HCT116 (cell line): Measurements from ENCODE around the gene CPNE7. TPM values are rescaled to one million over a fixed set of nuclear protein-coding genes. Genes with fewer than 3 reads are reported as not detected.

ENCODE experiments used
- ATAC-seq: fragments of 200-7000 bp; cut with Tn5 transposase; 2 replicates; pipeline ENCODE4 v1.9.1; 2020; ENCODE audit warnings: mild to moderate bottlenecking, moderate library complexity
- BruUV-seq: library from RNA; stranded (reverse); fragments of 400-500 nt; replicated peaks from 2 replicates; lab custom pipeline; 2021; lab: Mats Ljungman, UMichigan
- CTCF ChIA-PET: fragments of 300-600 bp; sonication (Branson Sonifier 250); formaldehyde crosslinking; loops from one replicate; lab custom pipeline; 2021; ENCODE audit warnings: antibody characterized with exemption; lab: Charles Lee
- POLR2A ChIA-PET: fragments of 300-600, 350-600 bp; sonication (Branson Sonifier 250); formaldehyde crosslinking; loops from one replicate; lab custom pipeline; 2021; ENCODE audit warnings: antibody characterized with exemption; lab: Charles Lee
- RAD21 ChIA-PET, 2 experiments: fragments of 300-600 bp; sonication (Branson Sonifier 250); formaldehyde crosslinking; loops; one replicate each; lab custom pipeline; 2023; ENCODE audit warnings: low total read pairs in 2 of 2; ENCODE audit not compliant: uncharacterized antibody in 2 of 2, unreplicated experiment in 2 of 2, low non-redundant PET in 1 of 2; lab: Charles Lee
- DNase-seq: peaks from one replicate; pipeline ENCODE4 v3.0.0-alpha.2; 2010; ENCODE audit warnings: low read depth, low spot score
- H2AFZ ChIP-seq: fragments of 200-600 bp; shearing (Covaris generic), sonication (generic); 2 replicates; pipeline ENCODE4 v1.6.1; 2017; ENCODE audit warnings: low read depth, mixed run types, mixed read lengths, antibody characterized with exemption, low read length; ENCODE audit not compliant: poor library complexity, severe bottlenecking
- H3K27ac ChIP-seq: 2 replicates; pipeline ENCODE4 v1.5.1; 2012; ENCODE audit warnings: low read depth, low read length
- H3K27me3 ChIP-seq: fragments of 200-600 bp; sonication (generic); 2 replicates; pipeline ENCODE4 v1.6.1; 2016; ENCODE audit warnings: mixed run types, low read length, mixed read lengths; ENCODE audit not compliant: insufficient read depth
- H3K36me3 ChIP-seq, 2 experiments: fragments of 200-500 bp in 1 of 2; fragments of 200-600 bp in 1 of 2; sonication (Bioruptor generic) in 1 of 2; sonication (generic) in 1 of 2; 2 replicates each; pipeline versions ENCODE4 v1.5.1 to v1.6.1; 2014 to 2016; ENCODE audit warnings: low read length in 2 of 2, inconsistent platforms in 1 of 2, mixed read lengths in 1 of 2, mixed run types in 1 of 2; ENCODE audit not compliant: insufficient read depth in 2 of 2, control insufficient read depth in 1 of 2
- H3K4me1 ChIP-seq, 2 experiments: fragments of 200-600 bp in 1 of 2; sonication (generic) in 1 of 2; 2 replicates each; pipeline versions ENCODE4 v1.5.1 to v1.6.1; 2012 to 2017; ENCODE audit warnings: low read length in 2 of 2, inconsistent platforms in 1 of 2, mild to moderate bottlenecking in 1 of 2, mixed read lengths in 1 of 2, mixed run types in 1 of 2, moderate library complexity in 1 of 2; ENCODE audit not compliant: insufficient read depth in 2 of 2, control insufficient read depth in 1 of 2
- H3K4me2 ChIP-seq: fragments of 200-600 bp; sonication (generic); 2 replicates; pipeline ENCODE4 v1.6.1; 2017; ENCODE audit warnings: mixed run types, low read length, mixed read lengths
- H3K4me3 ChIP-seq, 2 experiments: fragments of 200-600 bp in 1 of 2; sonication (generic) in 1 of 2; replicated peaks in 1 of 2; 2 replicates each; pipeline ENCODE4 v1.5.1; 2011 to 2016; ENCODE audit warnings: low read length in 2 of 2, control low read depth in 1 of 2, low read depth in 1 of 2, mild to moderate bottlenecking in 1 of 2, mixed read lengths in 1 of 2, mixed run types in 1 of 2
- H3K79me2 ChIP-seq: fragments of 200-600 bp; sonication (generic); 2 replicates; pipeline ENCODE4 v1.6.1; 2017; ENCODE audit warnings: mild to moderate bottlenecking, mixed run types, low read length, moderate library complexity, mixed read lengths; ENCODE audit not compliant: insufficient read depth
- H3K9ac ChIP-seq: fragments of 200-600 bp; sonication (generic); 2 replicates; pipeline ENCODE4 v1.6.1; 2016; ENCODE audit warnings: low read length, mixed read lengths
- H3K9me2 ChIP-seq: fragments of 200-600 bp; sonication (generic), shearing (Covaris generic); 2 replicates; pipeline ENCODE4 v1.6.1; 2017; ENCODE audit warnings: mixed run types, mild to moderate bottlenecking, moderate library complexity; ENCODE audit not compliant: insufficient read depth
- H3K9me3 ChIP-seq, 2 experiments: fragments of 200-500 bp in 1 of 2; fragments of 200-600 bp in 1 of 2; sonication (Bioruptor generic) in 1 of 2; sonication (generic) in 1 of 2; 2 replicates each; pipeline ENCODE4 v1.6.1; 2014 to 2017; ENCODE audit warnings: low read length in 2 of 2, mixed read lengths in 2 of 2, inconsistent platforms in 1 of 2, low read depth in 1 of 2, mild to moderate bottlenecking in 1 of 2, mixed run types in 1 of 2, moderate library complexity in 1 of 2; ENCODE audit not compliant: control insufficient read depth in 1 of 2, insufficient read depth in 1 of 2
- H4K20me1 ChIP-seq: fragments of 200-600 bp; sonication (generic), shearing (Covaris generic); 2 replicates; pipeline ENCODE4 v1.6.1; 2017; ENCODE audit warnings: mixed run types, mild to moderate bottlenecking, moderate library complexity; ENCODE audit not compliant: insufficient read depth
- ATF3 ChIP-seq: IDR thresholded peaks from 2 replicates; pipeline ENCODE4 v1.6.1; 2012
- EGR1 ChIP-seq: IDR thresholded peaks from 2 replicates; pipeline ENCODE4 v1.6.1; 2012; ENCODE audit warnings: low read depth
- POLR2A ChIP-seq: IDR thresholded peaks from 2 replicates; pipeline ENCODE4 v1.7.0; 2011; ENCODE audit warnings: borderline replicate concordance; ENCODE audit not compliant: insufficient read depth, insufficient read length; ENCODE audit errors: extremely low read depth
- TCF7L2 ChIP-seq: IDR thresholded peaks from 2 replicates; pipeline ENCODE4 v1.7.0; 2011; ENCODE audit warnings: borderline replicate concordance, inconsistent platforms; ENCODE audit not compliant: insufficient read depth, insufficient read length; ENCODE audit errors: extremely low read depth
- YY1 ChIP-seq: IDR thresholded peaks from 2 replicates; pipeline ENCODE4 v1.6.1; 2011; ENCODE audit warnings: low read length, low read depth, moderate library complexity, mild to moderate bottlenecking; ENCODE audit not compliant: insufficient replicate concordance; ENCODE audit errors: extremely low read depth
- intact Hi-C: fragments of 100-400 bp; cut with micrococcal nuclease; formaldehyde crosslinking; loops from 2 replicates; pipeline ENCODE4 v1.10.0; 2022
- total RNA-seq: library from RNA; stranded (reverse); gene quantifications from one replicate; pipeline ENCODE4 v1.2.1, GENCODE V29; 2021; ENCODE audit not compliant: unreplicated experiment

The CPNE7 gene
- total RNA-seq, 1 experiment from 2014 or later: 201 TPM

DNA sequence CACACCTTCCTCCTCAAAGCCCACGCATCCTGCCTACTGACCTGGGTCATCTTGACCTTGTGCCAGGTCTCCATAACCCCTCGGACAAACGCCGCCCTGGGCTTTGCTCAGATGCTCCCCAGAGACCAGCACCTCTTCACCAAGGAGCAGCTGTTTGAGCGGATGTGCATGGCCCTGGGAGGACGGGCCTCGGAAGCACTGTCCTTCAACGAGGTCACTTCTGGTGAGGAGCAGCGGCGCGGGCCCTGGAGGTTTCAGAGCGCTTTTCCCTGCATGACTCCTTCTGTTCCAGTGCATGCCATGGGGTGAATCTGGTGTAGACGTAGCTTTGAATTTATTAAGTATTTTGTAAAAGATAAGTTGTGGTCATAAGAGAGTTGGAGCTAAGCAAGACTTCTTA is 22.6 kb upstream of the CPNE7 start:
- no peak for DNase-seq
- Histone ChIP-seq H3K9me3 (no peaks in the 10 kb centered on the region), H4K20me1 (no peaks in the 10 kb centered on the region), H3K4me1 (peaks cover 3 to 8% of the 10 kb centered on the region in 2 experiments), H3K4me2 (no peak overlapping the region), H3K9me2 (no peaks in the 10 kb centered on the region), H3K9ac (no peak overlapping the region), H3K4me3 (no peak overlapping the region), H3K79me2 (no peaks in the 10 kb centered on the region), H3K27ac (no peak overlapping the region), H3K36me3 (peaks cover 25 to 42% of the 10 kb centered on the region in 2 experiments; a peak in 3 of 4 replicates), H2AFZ (no peak overlapping the region), H3K27me3 (no peaks in the 10 kb centered on the region)
- RAD21 ChIA-PET: no interaction called here
- intact Hi-C loops: no loop called here
- ATAC-seq: no peak
- CTCF ChIA-PET: no interaction called here
- TF ChIP-seq TCF7L2: no peak
- TF ChIP-seq YY1: no peak
- BruUV-seq: no TSS peak
- POLR2A ChIA-PET: no interaction called here

DNA sequence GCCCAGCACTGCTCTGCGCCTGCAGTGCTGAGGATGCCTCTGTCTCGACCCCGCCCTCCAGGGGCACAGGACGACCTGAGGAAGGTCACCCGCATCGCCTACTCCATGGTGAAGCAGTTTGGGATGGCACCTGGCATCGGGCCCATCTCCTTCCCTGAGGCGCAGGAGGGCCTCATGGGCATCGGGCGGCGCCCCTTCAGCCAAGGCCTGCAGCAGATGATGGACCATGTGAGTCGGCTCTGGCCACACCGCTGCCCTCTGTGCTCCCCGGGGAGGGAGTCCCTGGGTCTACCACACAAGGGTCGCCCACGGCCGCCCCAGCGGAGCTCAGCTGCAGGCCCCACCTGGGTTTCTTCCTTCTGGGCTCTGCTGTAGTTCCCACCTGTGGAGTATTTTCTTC is 21.8 kb upstream of the CPNE7 start:
- no peak for TF ChIP-seq ATF3
- TF ChIP-seq EGR1: no peak
- TF ChIP-seq POLR2A: no peak
- intact Hi-C loops: no loop called here
- Histone ChIP-seq H3K4me2 (no peak overlapping the region), H4K20me1 (no peaks in the 10 kb centered on the region), H3K27me3 (no peaks in the 10 kb centered on the region), H3K27ac (no peak overlapping the region), H3K9me2 (no peaks in the 10 kb centered on the region), H3K79me2 (no peaks in the 10 kb centered on the region), H3K9me3 (no peaks in the 10 kb centered on the region), H3K4me3 (no peak overlapping the region), H3K36me3 (peaks cover 20 to 34% of the 10 kb centered on the region in 2 experiments; a peak in 3 of 4 replicates), H3K9ac (no peak overlapping the region), H3K4me1 (peaks cover 11 to 16% of the 10 kb centered on the region in 2 experiments), H2AFZ (no peak overlapping the region)
- no TSS peak for BruUV-seq
- RAD21 ChIA-PET: no interaction called here
- no peak for ATAC-seq
- CTCF ChIA-PET: no interaction called here
- POLR2A ChIA-PET: no interaction called here
- DNase-seq: no peak
